GM23338 (cell line): ENCODE measurements around the gene TMEM256. TPM values are rescaled to one million over a fixed set of nuclear protein-coding genes. Genes with fewer than 3 reads are reported as not detected.
A peak's percentile ranks its signal among the peaks of the same experiment; 100 is the strongest.

ENCODE experiments used
- ATAC-seq: fragments of 200-7000 bp; cut with Tn5 transposase; 3 replicates; pipeline ENCODE4 v1.9.1; 2020
- DNase-seq: peaks from one replicate; pipeline ENCODE4 v3.0.0-alpha.2; 2015; ENCODE audit warnings: low spot score
- H2AFZ ChIP-seq: fragments of 200-600 bp; sonication (generic); 2 replicates; pipeline ENCODE4 v1.8.0; 2016; ENCODE audit warnings: antibody characterized with exemption, mild to moderate bottlenecking, moderate library complexity
- H3F3A ChIP-seq: fragments of 200-600 bp; sonication (generic); replicated peaks from 2 replicates; pipeline ENCODE4 v1.8.0; 2017; ENCODE audit warnings: antibody characterized with exemption, mixed run types, low read depth
- H3K27ac ChIP-seq: fragments of 200-600 bp; sonication (generic); 2 replicates; pipeline ENCODE4 v1.6.1; 2016; ENCODE audit warnings: low read depth
- H3K27me3 ChIP-seq: fragments of 200-600 bp; sonication (generic); 2 replicates; pipeline ENCODE4 v1.8.0; 2016; ENCODE audit warnings: mild to moderate bottlenecking, mixed run types, moderate library complexity; ENCODE audit not compliant: insufficient read depth
- H3K36me3 ChIP-seq: fragments of 200-600 bp; sonication (generic); 2 replicates; pipeline ENCODE4 v1.8.0; 2016; ENCODE audit warnings: mild to moderate bottlenecking; ENCODE audit not compliant: insufficient read depth
- H3K4me1 ChIP-seq: fragments of 200-600 bp; sonication (generic); 2 replicates; pipeline ENCODE4 v1.8.0; 2016; ENCODE audit warnings: mild to moderate bottlenecking, moderate library complexity; ENCODE audit not compliant: insufficient read depth
- H3K4me2 ChIP-seq: fragments of 200-600 bp; sonication (generic); 2 replicates; pipeline ENCODE4 v1.7.1; 2017; ENCODE audit warnings: mixed run types
- H3K4me3 ChIP-seq: fragments of 200-600 bp; sonication (generic); 2 replicates; pipeline ENCODE4 v1.6.1; 2016; ENCODE audit warnings: mixed run types
- H3K79me2 ChIP-seq: fragments of 200-600 bp; sonication (generic); replicated peaks from 2 replicates; pipeline ENCODE4 v1.8.0; 2017; ENCODE audit warnings: mild to moderate bottlenecking; ENCODE audit not compliant: insufficient read depth
- H3K9me2 ChIP-seq: fragments of 200-600 bp; sonication (generic); 2 replicates; pipeline ENCODE4 v1.8.0; 2017; ENCODE audit not compliant: insufficient read depth
- H4K20me1 ChIP-seq: fragments of 200-600 bp; sonication (generic); replicated peaks from 2 replicates; pipeline ENCODE4 v1.8.0; 2017; ENCODE audit warnings: mild to moderate bottlenecking; ENCODE audit not compliant: insufficient read depth
- H3K27ac Mint-ChIP-seq: 2 replicates; pipeline ENCODE4 v1.8.0; 2020; ENCODE audit warnings: inconsistent platforms, mild to moderate bottlenecking, moderate library complexity, mixed read lengths
- H3K27me3 Mint-ChIP-seq: 3 replicates; pipeline ENCODE4 v1.8.0; 2022; ENCODE audit warnings: low read depth, mild to moderate bottlenecking, moderate library complexity, mixed read lengths, inconsistent platforms; ENCODE audit not compliant: insufficient read depth, poor library complexity
- H3K36me3 Mint-ChIP-seq: 3 replicates; pipeline ENCODE4 v1.8.0; 2021; ENCODE audit warnings: low read depth, mild to moderate bottlenecking, inconsistent platforms, moderate library complexity, mixed read lengths
- H3K4me1 Mint-ChIP-seq: 3 replicates; pipeline ENCODE4 v1.8.0; 2020; ENCODE audit warnings: mild to moderate bottlenecking, inconsistent platforms, mixed read lengths
- H3K4me3 Mint-ChIP-seq: 3 replicates; pipeline ENCODE4 v1.8.0; 2021; ENCODE audit warnings: moderate library complexity, mild to moderate bottlenecking, inconsistent platforms, mixed read lengths
- H3K9me3 Mint-ChIP-seq: 3 replicates; pipeline ENCODE4 v1.8.0; 2020; ENCODE audit warnings: moderate library complexity, mild to moderate bottlenecking, inconsistent platforms, mixed read lengths
- CREB1 ChIP-seq: fragments of 250-450 bp; sonication (Bioruptor Pico); IDR thresholded peaks from 2 replicates; pipeline ENCODE4 v1.5.0; 2020; ENCODE audit warnings: low read depth, mild to moderate bottlenecking, moderate library complexity
- JUNB ChIP-seq: IDR thresholded peaks from one replicate; pipeline ENCODE4 v1.6.1; 2016; ENCODE audit warnings: antibody characterized with exemption; ENCODE audit not compliant: unreplicated experiment
- POLR2AphosphoS5 ChIP-seq: IDR thresholded peaks from 2 replicates; pipeline ENCODE4 v1.6.1; 2016; ENCODE audit warnings: antibody characterized with exemption, low read depth
- STAT1 ChIP-seq: IDR thresholded peaks from one replicate; pipeline ENCODE4 v1.6.1; 2016; ENCODE audit warnings: antibody characterized with exemption; ENCODE audit not compliant: unreplicated experiment
- ZNF114 ChIP-seq: fragments of 250-450 bp; sonication (Bioruptor Pico); IDR thresholded peaks from 2 replicates; pipeline ENCODE4 v1.5.0; 2020; ENCODE audit warnings: mild to moderate bottlenecking, moderate library complexity
- ZNF331 ChIP-seq: fragments of 250-450 bp; sonication (Bioruptor Pico); IDR thresholded peaks from 2 replicates; pipeline ENCODE4 v1.5.0; 2020; ENCODE audit warnings: low read depth, mild to moderate bottlenecking, moderate library complexity
- polyA plus RNA-seq: library from polyadenylated mRNA; unstranded; fragments of >200 nt; fragmentation: Nextera tagmentation; extraction: Ambion mirVana; gene quantifications from 2 replicates; pipeline ENCODE4 v1.2.1, GENCODE V29; 2016
- total RNA-seq: library from RNA; depleted of rRNA; stranded (reverse); fragments of >200 nt; shearing (Covaris generic); gene quantifications from 2 replicates; pipeline ENCODE4 v1.2.3, GENCODE V29; 2014
- TF ChIP-seq, protein P1 (sequence below): IDR thresholded peaks from 2 replicates; pipeline ENCODE4 v1.6.1; 2016; ENCODE audit warnings: antibody characterized with exemption
- TF ChIP-seq, protein P2 (sequence below): IDR thresholded peaks from one replicate; pipeline ENCODE4 v1.6.1; 2018; ENCODE audit warnings: antibody characterized with exemption; ENCODE audit not compliant: unreplicated experiment
- TF ChIP-seq, protein P3 (sequence below), 2 experiments: fragments of 200-600 bp in 1 of 2; sonication (generic) in 1 of 2; conservative IDR thresholded peaks; 2 replicates each; pipeline versions ENCODE4 v1.5.1 to v1.6.1; 2016 to 2017; ENCODE audit warnings: antibody characterized with exemption in 2 of 2, low read depth in 2 of 2, mild to moderate bottlenecking in 2 of 2, moderate library complexity in 1 of 2

The TMEM256 gene
- total and polyA plus RNA-seq, 2 experiments from 2014 or later: 127 to 197 TPM

DNA sequence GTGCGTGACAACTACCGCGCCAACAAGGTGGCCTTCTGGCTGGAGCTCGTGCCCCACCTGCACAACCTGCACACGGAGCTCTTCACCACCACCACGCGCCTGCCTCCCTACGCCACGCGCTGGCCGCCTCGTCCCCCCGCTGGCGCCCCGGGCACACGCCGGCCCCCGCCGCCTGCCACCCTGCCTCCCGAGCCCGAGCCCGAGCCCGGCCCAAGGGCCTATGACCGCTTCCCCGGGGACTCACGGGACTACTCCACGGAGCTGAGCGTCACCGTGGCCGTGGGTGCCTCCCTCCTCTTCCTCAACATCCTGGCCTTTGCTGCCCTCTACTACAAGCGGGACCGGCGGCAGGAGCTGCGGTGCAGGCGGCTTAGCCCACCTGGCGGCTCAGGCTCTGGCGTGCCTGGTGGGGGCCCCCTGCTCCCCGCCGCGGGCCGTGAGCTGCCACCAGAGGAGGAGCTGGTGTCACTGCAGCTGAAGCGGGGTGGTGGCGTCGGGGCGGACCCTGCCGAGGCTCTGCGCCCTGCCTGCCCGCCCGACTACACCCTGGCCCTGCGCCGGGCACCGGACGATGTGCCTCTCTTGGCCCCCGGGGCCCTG, 13.3 kb upstream of the TMEM256 start:
- H3K27me3 Mint-ChIP-seq: peaks cover 11% of the 10 kb centered on the region
- H3K4me3 Mint-ChIP-seq: no peak overlapping the region
- H3K36me3 Mint-ChIP-seq: peaks cover 17% of the 10 kb centered on the region

GRCh38 chr17:7416323-7416722, 12.4 kb upstream of the TMEM256 start:
- Mint-ChIP-seq H3K9me3 (no peaks in the 10 kb centered on the region), H3K27ac (no peak overlapping the region), H3K4me1 (peaks cover 42% of the 10 kb centered on the region), H3K36me3 (peaks cover 17% of the 10 kb centered on the region), H3K27me3 (peaks cover 9% of the 10 kb centered on the region), H3K4me3 (no peak overlapping the region)
- Histone ChIP-seq H4K20me1 (no peaks in the 10 kb centered on the region; the same call in 1 of the 2 replicates), H3K79me2 (no peaks in the 10 kb centered on the region), H3K27me3 (no peaks in the 10 kb centered on the region), H3K4me3 (no peak overlapping the region), H3K9me2 (no peaks in the 10 kb centered on the region), H2AFZ (no peak overlapping the region), H3K4me2 (no peak overlapping the region), H3K4me1 (no peaks in the 10 kb centered on the region), H3K27ac (no peak overlapping the region), H3F3A (no peaks in the 10 kb centered on the region), H3K36me3 (no peaks in the 10 kb centered on the region)
- DNase-seq (no peak), ATAC-seq (no peak)
- TF ChIP-seq, protein P1, sequence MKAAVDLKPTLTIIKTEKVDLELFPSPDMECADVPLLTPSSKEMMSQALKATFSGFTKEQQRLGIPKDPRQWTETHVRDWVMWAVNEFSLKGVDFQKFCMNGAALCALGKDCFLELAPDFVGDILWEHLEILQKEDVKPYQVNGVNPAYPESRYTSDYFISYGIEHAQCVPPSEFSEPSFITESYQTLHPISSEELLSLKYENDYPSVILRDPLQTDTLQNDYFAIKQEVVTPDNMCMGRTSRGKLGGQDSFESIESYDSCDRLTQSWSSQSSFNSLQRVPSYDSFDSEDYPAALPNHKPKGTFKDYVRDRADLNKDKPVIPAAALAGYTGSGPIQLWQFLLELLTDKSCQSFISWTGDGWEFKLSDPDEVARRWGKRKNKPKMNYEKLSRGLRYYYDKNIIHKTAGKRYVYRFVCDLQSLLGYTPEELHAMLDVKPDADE: no peak
- TF ChIP-seq, protein P2, sequence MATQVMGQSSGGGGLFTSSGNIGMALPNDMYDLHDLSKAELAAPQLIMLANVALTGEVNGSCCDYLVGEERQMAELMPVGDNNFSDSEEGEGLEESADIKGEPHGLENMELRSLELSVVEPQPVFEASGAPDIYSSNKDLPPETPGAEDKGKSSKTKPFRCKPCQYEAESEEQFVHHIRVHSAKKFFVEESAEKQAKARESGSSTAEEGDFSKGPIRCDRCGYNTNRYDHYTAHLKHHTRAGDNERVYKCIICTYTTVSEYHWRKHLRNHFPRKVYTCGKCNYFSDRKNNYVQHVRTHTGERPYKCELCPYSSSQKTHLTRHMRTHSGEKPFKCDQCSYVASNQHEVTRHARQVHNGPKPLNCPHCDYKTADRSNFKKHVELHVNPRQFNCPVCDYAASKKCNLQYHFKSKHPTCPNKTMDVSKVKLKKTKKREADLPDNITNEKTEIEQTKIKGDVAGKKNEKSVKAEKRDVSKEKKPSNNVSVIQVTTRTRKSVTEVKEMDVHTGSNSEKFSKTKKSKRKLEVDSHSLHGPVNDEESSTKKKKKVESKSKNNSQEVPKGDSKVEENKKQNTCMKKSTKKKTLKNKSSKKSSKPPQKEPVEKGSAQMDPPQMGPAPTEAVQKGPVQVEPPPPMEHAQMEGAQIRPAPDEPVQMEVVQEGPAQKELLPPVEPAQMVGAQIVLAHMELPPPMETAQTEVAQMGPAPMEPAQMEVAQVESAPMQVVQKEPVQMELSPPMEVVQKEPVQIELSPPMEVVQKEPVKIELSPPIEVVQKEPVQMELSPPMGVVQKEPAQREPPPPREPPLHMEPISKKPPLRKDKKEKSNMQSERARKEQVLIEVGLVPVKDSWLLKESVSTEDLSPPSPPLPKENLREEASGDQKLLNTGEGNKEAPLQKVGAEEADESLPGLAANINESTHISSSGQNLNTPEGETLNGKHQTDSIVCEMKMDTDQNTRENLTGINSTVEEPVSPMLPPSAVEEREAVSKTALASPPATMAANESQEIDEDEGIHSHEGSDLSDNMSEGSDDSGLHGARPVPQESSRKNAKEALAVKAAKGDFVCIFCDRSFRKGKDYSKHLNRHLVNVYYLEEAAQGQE: no peak
- no peak for TF ChIP-seq ZNF331
- TF ChIP-seq STAT1: no peak
- no peak for TF ChIP-seq POLR2AphosphoS5
- TF ChIP-seq JUNB: no peak
- TF ChIP-seq ZNF114 (CRISPR knock-in tag): no peak
- TF ChIP-seq CREB1 (CRISPR knock-in tag): no peak

More for the DNA sequence above, 13.3 kb upstream of the TMEM256 start:
- DNase-seq: no peak
- Histone ChIP-seq H3K36me3 (no peaks in the 10 kb centered on the region), H3K27me3 (no peaks in the 10 kb centered on the region), H2AFZ (no peak overlapping the region), H3K27ac (no peak overlapping the region), H3F3A (no peaks in the 10 kb centered on the region), H3K9me2 (no peaks in the 10 kb centered on the region), H4K20me1 (no peaks in the 10 kb centered on the region; the same call in 1 of the 2 replicates), H3K4me1 (no peaks in the 10 kb centered on the region), H3K4me3 (no peak overlapping the region), H3K79me2 (no peaks in the 10 kb centered on the region), H3K4me2 (no peak overlapping the region)
- Mint-ChIP-seq H3K9me3 (no peaks in the 10 kb centered on the region), H3K27ac (no peak overlapping the region), H3K4me1 (peaks cover 39% of the 10 kb centered on the region)
- ATAC-seq: peak; percentile 8; the same call in 2 of the 3 replicates
- no peak for TF ChIP-seq ZNF331
- TF ChIP-seq, protein P3, sequence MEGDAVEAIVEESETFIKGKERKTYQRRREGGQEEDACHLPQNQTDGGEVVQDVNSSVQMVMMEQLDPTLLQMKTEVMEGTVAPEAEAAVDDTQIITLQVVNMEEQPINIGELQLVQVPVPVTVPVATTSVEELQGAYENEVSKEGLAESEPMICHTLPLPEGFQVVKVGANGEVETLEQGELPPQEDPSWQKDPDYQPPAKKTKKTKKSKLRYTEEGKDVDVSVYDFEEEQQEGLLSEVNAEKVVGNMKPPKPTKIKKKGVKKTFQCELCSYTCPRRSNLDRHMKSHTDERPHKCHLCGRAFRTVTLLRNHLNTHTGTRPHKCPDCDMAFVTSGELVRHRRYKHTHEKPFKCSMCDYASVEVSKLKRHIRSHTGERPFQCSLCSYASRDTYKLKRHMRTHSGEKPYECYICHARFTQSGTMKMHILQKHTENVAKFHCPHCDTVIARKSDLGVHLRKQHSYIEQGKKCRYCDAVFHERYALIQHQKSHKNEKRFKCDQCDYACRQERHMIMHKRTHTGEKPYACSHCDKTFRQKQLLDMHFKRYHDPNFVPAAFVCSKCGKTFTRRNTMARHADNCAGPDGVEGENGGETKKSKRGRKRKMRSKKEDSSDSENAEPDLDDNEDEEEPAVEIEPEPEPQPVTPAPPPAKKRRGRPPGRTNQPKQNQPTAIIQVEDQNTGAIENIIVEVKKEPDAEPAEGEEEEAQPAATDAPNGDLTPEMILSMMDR (conservative IDR thresholded peaks at IDR 0.05; ENCODE audit: low read depth in 2 of 2): 0 out of 4 replicates have a peak, but pooled peaks of 1 of the 2 experiments have one; percentile 4
